Sigmoid colon (tissue), 7 donors: ENCODE results near the gene CDK8. TPM values are rescaled to one million over a fixed set of nuclear protein-coding genes. Genes with fewer than 3 reads are reported as not detected.

Experiments used
- DNase-seq: peaks from one replicate; pipeline ENCODE4 v3.0.0-alpha.2; 2019
- H3K27ac ChIP-seq, 4 donors: fragments of 200-600 bp; sonication (generic); one replicate each; pipeline ENCODE4 v1.5.1; 2016 to 2019; ENCODE audit warnings: mild to moderate bottlenecking in 1 of 4
- H3K27me3 ChIP-seq, 3 donors: fragments of 200-600 bp; sonication (generic); one replicate each; pipeline ENCODE4 v1.5.1; 2019; ENCODE audit warnings: mild to moderate bottlenecking in 1 of 3
- H3K36me3 ChIP-seq, 4 donors: fragments of 200-600 bp; sonication (generic); one replicate each; pipeline ENCODE4 v1.5.1; 2016 to 2019
- H3K4me1 ChIP-seq, 4 donors: fragments of 200-600 bp; sonication (generic); one replicate each; pipeline ENCODE4 v1.5.1; 2017 to 2019
- H3K4me3 ChIP-seq, 4 donors: fragments of 200-600 bp; sonication (generic); one replicate each; pipeline ENCODE4 v1.5.1; 2017 to 2019; ENCODE audit warnings: mild to moderate bottlenecking in 2 of 4, moderate library complexity in 1 of 4
- H3K9me3 ChIP-seq, 4 donors: fragments of 200-600 bp in 3 of 4; sonication (generic) in 3 of 4; one replicate each; pipeline versions ENCODE4 v1.5.1 to v1.6.1; 2013 to 2019
- EP300 ChIP-seq, 4 donors: sonication (generic); formaldehyde crosslinking; IDR thresholded peaks; one replicate each; pipeline ENCODE4 v1.6.1; 2017; ENCODE audit warnings: antibody characterized with exemption in 4 of 4
- POLR2A ChIP-seq, 2 donors: fragments of 450-650 bp; IDR thresholded peaks; one replicate each; pipeline ENCODE4 v1.6.1; 2016; ENCODE audit warnings: antibody characterized with exemption in 2 of 2, mild to moderate bottlenecking in 2 of 2, moderate library complexity in 2 of 2
- POLR2AphosphoS5 ChIP-seq, 4 donors: sonication (generic); formaldehyde crosslinking; IDR thresholded peaks; one replicate each; pipeline ENCODE4 v1.6.1; 2017; ENCODE audit warnings: antibody characterized with exemption in 4 of 4
- WGBS, 2 donors: extraction: QIAGEN DNeasy Blood & Tissue Kit; methylation state at CpG; one replicate each; pipeline ENCODE4 v1.1.7; 2013; 5-methylcytosine and 5-hydroxymethylcytosine counted together
- intact Hi-C: fragments of 100-400 bp; cut with DNase I; formaldehyde crosslinking; loops from one replicate; pipeline ENCODE4 v1.15.1; 2023
- polyA plus RNA-seq, 3 donors: library from polyadenylated mRNA; stranded (reverse); fragments of 200-250 nt; gene quantifications; one replicate each; pipeline ENCODE4 v1.2.3, GENCODE V29; 2013
- total RNA-seq, 4 donors: library from RNA; depleted of rRNA; stranded (reverse); fragments of >200 nt; gene quantifications; one replicate each; pipeline ENCODE4 v1.1.0, GENCODE V29; 2016
- TF ChIP-seq, protein P1 (sequence below), 4 experiments: fragments of 450-650 bp in 3 of 4; fragments of 200-600 bp in 1 of 4; IDR thresholded peaks; one replicate each; pipeline ENCODE4 v1.5.1; 2016 to 2019; ENCODE audit warnings: antibody characterized with exemption in 4 of 4, mild to moderate bottlenecking in 3 of 4, moderate library complexity in 2 of 4
- donor health status: healthy with polysubstance abuse.
- donor health status: Bipolar disorder and iron deficiency.
- donor health status: healthy.

Gene CDK8
- total and polyA plus RNA-seq, 7 donors = 10.8 to 78.6 (median 42.3) TPM

DNA sequence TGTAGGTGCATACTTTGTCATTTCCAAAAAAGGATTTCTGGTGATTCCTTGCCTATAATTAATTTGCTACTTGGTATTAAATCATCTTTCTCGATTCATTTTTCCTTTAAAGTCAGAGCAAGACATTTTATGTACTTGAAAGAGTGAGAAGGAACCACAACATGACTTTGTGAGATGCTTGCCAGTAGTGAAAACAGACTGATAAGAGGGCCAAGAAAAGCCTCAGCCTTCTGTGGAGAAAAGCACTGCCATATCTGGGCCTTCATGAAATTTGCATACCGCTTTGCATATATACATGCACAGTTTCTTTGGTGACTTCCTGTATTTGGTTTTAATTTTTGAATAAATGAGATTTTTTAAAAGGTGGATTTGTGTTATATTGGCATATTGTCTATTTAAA, 128.4 kb downstream of the CDK8 start:
- intact Hi-C loops = no loop called here
- no peaks in the 10 kb centered on the region for H3K27me3 ChIP-seq
- H3K4me3 ChIP-seq = no peak overlapping the region
- H3K27ac ChIP-seq = no peak overlapping the region
- H3K36me3 ChIP-seq = peaks cover 0 to 18% (median 2%) of the 10 kb centered on the region in 4 donors
- TF ChIP-seq POLR2A (IDR thresholded peaks at IDR 0.05) = no peak
- TF ChIP-seq, protein P1, sequence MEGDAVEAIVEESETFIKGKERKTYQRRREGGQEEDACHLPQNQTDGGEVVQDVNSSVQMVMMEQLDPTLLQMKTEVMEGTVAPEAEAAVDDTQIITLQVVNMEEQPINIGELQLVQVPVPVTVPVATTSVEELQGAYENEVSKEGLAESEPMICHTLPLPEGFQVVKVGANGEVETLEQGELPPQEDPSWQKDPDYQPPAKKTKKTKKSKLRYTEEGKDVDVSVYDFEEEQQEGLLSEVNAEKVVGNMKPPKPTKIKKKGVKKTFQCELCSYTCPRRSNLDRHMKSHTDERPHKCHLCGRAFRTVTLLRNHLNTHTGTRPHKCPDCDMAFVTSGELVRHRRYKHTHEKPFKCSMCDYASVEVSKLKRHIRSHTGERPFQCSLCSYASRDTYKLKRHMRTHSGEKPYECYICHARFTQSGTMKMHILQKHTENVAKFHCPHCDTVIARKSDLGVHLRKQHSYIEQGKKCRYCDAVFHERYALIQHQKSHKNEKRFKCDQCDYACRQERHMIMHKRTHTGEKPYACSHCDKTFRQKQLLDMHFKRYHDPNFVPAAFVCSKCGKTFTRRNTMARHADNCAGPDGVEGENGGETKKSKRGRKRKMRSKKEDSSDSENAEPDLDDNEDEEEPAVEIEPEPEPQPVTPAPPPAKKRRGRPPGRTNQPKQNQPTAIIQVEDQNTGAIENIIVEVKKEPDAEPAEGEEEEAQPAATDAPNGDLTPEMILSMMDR (IDR thresholded peaks at IDR 0.05) = no peak
- TF ChIP-seq EP300 (IDR thresholded peaks at IDR 0.05) = no peak
- no peak for TF ChIP-seq POLR2AphosphoS5 (IDR thresholded peaks at IDR 0.05)
- H3K4me1 ChIP-seq = peaks cover 0 to 19% (median 6%) of the 10 kb centered on the region in 4 donors
- WGBS, 2 donors = 95 to 97% methylated on average over 2 of the region's 2 CpGs
- no peak for DNase-seq
- H3K9me3 ChIP-seq = no peaks in the 10 kb centered on the region

DNA sequence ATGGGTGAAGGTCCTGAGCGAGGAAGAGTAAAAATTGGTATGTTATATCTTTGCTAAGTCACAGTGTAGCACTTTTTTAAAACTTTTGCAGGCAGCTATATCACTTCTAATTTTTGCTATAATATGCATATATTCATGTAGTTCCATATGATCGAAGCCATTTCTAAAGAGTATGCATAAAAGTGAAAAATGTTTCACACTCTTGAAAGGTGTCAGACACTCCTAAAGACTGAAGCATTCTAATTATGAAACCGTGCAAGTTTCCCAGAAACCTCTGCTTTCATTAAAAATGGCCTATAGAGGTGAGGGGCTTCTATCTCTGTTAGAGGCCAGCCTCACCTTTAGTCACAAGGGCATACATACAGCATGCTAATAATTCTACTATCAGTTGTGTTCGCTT, 128.9 kb downstream of the CDK8 start:
- H3K9me3 ChIP-seq = no peaks in the 10 kb centered on the region
- H3K27me3 ChIP-seq = no peaks in the 10 kb centered on the region
- DNase-seq = no peak
- H3K27ac ChIP-seq = no peak overlapping the region
- H3K4me1 ChIP-seq = peaks cover 0 to 14% (median 6%) of the 10 kb centered on the region in 4 donors
- TF ChIP-seq EP300 (IDR thresholded peaks at IDR 0.05) (no peak), POLR2AphosphoS5 (IDR thresholded peaks at IDR 0.05) (no peak), POLR2A (IDR thresholded peaks at IDR 0.05) (no peak)
- TF ChIP-seq, protein P1 (IDR thresholded peaks at IDR 0.05) = no peak
- peaks cover 0 to 23% (median 3%) of the 10 kb centered on the region in 4 donors for H3K36me3 ChIP-seq
- H3K4me3 ChIP-seq = no peak overlapping the region
- intact Hi-C loops = no loop called here
- 94 to 95% methylated on average over 4 of the region's 4 CpGs for WGBS, 2 donors

GRCh38 chr13:26384587-26384986, 130.7 kb downstream of the CDK8 start:
- DNase-seq = no peak
- Histone ChIP-seq H3K4me3 (no peak overlapping the region), H3K36me3 (peaks cover 0 to 35% (median 4%) of the 10 kb centered on the region in 4 donors), H3K9me3 (no peaks in the 10 kb centered on the region), H3K27ac (no peak overlapping the region), H3K27me3 (no peaks in the 10 kb centered on the region), H3K4me1 (peaks cover 0 to 13% (median 6%) of the 10 kb centered on the region in 4 donors)
- intact Hi-C loops = no loop called here
- WGBS, 2 donors = 91 to 93% methylated on average over 1 of the region's 1 CpG
- TF ChIP-seq EP300 (IDR thresholded peaks at IDR 0.05) (no peak), POLR2AphosphoS5 (IDR thresholded peaks at IDR 0.05) (no peak), POLR2A (IDR thresholded peaks at IDR 0.05) (no peak)
- TF ChIP-seq, protein P1 (IDR thresholded peaks at IDR 0.05) = no peak

- no peak overlapping the region for H3K4me3 ChIP-seq
- peaks cover 0 to 48% (median 6%) of the 10 kb centered on the region in 4 donors for H3K36me3 ChIP-seq
- WGBS, 2 donors = 91 to 96% methylated on average over 1 of the region's 1 CpG
- H3K9me3 ChIP-seq = no peaks in the 10 kb centered on the region
- H3K4me1 ChIP-seq = peaks cover 0 to 7% (median 3%) of the 10 kb centered on the region in 4 donors
- H3K27ac ChIP-seq = no peak overlapping the region
- no peak for DNase-seq
- no peaks in the 10 kb centered on the region for H3K27me3 ChIP-seq
- TF ChIP-seq POLR2AphosphoS5 (IDR thresholded peaks at IDR 0.05) = no peak
- intact Hi-C loops = no loop called here
These were observed 132.1 kb downstream of the CDK8 start for GRCh38 chr13:26386026-26386425.

- 86 to 90% methylated on average over 3 of the region's 3 CpGs for WGBS, 2 donors
- Histone ChIP-seq H3K27ac (no peak overlapping the region), H3K9me3 (no peaks in the 10 kb centered on the region), H3K4me1 (peaks cover 0 to 6% (median 0%) of the 10 kb centered on the region in 4 donors), H3K36me3 (peaks cover 0 to 46% (median 6%) of the 10 kb centered on the region in 4 donors), H3K27me3 (no peaks in the 10 kb centered on the region), H3K4me3 (no peak overlapping the region)
- no peak for TF ChIP-seq POLR2A (IDR thresholded peaks at IDR 0.05)
- no peak for TF ChIP-seq EP300 (IDR thresholded peaks at IDR 0.05)
- TF ChIP-seq, protein P1 (IDR thresholded peaks at IDR 0.05) = no peak
- no peak for TF ChIP-seq POLR2AphosphoS5 (IDR thresholded peaks at IDR 0.05)
- no peak for DNase-seq
- intact Hi-C loops = no loop called here
These were observed 136.3 kb downstream of the CDK8 start for GRCh38 chr13:26390203-26390602.
